ENCODE measurements around the gene SWSAP1.

- TF ChIP-seq GATA2 (IDR thresholded peaks at IDR 0.05; ENCODE audit: low read depth, low read length) (no peak), GATA3 (IDR thresholded peaks at IDR 0.05; ENCODE audit: low read depth, low read length) (no peak)
Measured at GRCh38 chr19:11416346-11417052, 42.0 kb downstream of the SWSAP1 start.
